Measurements from ENCODE around the gene PCNA. TPM values are rescaled to one million over a fixed set of nuclear protein-coding genes. Genes with fewer than 3 reads are reported as not detected.
A peak's percentile ranks its signal among the peaks of the same experiment; 100 is the strongest.

PCNA gene
- total RNA-seq, 4 donors from 2014 or later = 39.4 to 47.0 (median 43.4) TPM

DNA sequence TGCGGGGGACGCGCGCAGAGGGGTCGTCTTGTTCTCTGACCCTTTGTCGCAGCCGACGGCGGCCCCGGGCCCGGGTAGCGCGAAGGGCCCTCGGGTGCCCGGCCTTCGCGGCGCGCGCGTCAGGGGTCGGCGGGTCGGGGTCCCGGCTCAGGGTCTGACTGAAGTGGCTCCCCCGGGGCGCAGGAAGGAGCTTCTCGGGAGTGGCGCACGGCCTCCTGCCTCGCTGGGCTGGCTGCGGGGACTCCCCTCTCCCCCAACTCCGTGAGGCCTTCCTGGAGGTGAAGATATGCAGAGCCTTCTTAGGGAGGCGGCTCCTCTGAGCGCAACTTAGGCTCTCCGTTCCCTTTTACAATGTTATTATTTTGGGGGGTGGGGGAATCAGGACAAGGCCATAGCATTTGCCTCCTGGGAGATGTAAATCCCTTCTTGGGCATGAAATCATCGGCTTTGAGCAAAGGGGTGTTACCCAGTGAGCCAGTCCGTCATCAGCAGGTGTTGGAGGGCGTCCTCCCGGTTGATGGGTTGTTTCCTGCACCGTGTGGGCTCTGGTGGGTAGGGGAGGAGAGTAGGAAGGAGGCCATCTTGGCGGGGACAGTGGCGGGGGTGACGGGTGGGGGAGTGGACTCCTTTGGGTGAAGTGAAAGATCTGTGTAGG is 7.6 kb upstream of the PCNA start:
- peak; percentile 41 to 92 for DNase-seq (ENCODE audit: low spot score in 2 of 2)
- WGBS, 2 donors = 0 to 1% methylated on average over 39 to 40 of the region's 44 CpGs
- H3K4me3 ChIP-seq (ENCODE audit: low read depth, poor library complexity, severe bottlenecking) = peak overlapping the region; percentile 76
- intact Hi-C loops (cut with DNase I; ENCODE audit: low total_unique reads) = loop anchor here (5.0 kb wide), 1 partner anchor 65 kb away; no protein-coding TSS in a partner anchor
- TF ChIP-seq, protein P1, sequence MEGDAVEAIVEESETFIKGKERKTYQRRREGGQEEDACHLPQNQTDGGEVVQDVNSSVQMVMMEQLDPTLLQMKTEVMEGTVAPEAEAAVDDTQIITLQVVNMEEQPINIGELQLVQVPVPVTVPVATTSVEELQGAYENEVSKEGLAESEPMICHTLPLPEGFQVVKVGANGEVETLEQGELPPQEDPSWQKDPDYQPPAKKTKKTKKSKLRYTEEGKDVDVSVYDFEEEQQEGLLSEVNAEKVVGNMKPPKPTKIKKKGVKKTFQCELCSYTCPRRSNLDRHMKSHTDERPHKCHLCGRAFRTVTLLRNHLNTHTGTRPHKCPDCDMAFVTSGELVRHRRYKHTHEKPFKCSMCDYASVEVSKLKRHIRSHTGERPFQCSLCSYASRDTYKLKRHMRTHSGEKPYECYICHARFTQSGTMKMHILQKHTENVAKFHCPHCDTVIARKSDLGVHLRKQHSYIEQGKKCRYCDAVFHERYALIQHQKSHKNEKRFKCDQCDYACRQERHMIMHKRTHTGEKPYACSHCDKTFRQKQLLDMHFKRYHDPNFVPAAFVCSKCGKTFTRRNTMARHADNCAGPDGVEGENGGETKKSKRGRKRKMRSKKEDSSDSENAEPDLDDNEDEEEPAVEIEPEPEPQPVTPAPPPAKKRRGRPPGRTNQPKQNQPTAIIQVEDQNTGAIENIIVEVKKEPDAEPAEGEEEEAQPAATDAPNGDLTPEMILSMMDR (IDR thresholded peaks at IDR 0.05) = no peak
- TF ChIP-seq POLR2A (IDR thresholded peaks at IDR 0.05) = no peak

DNA sequence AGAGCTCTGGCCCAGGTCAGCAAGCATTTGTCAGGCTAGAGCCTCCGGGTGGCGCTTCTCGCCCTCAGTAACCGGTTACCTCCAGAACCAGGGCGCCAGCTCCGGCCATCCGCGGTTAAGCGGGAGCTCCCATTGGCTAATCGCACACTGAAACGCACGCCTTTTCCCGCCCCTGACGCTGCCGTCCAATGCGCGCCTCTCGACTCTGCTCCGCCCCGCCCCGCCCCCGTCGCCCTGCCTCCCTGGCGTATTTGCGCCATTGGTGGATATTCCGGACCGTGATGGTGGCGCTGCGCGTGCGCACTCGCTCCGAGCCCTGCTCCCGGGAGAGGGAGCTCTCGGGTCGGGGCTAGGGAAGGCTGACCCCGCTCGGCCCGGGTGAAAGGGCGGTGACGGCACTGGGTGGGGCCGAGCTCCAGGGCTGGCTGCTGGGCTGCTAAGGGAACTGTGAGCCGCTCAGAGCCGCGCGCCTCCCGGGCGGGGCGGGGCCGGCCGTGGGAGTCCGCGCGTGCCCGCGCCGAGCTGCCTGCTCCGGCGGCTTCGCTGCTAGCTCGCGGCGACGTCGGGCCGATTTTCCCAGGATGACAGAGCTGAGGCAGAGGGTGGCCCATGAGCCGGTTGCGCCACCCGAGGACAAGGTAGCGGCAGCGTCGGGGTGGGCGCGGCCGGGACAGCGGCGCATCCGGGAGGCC is 6.9 kb upstream of the PCNA start, which contains the start of gene CDS2:
Gene CDS2, plus strand, starts transcription at position 497 of the 692 bp plus-strand sequence. Its CDS starts 85 bp downstream, at position 582.
- 0 to 1% methylated on average over 8 to 38 of the region's 78 CpGs for WGBS, 2 donors
- DNase-seq (ENCODE audit: low spot score in 2 of 2) = peak; percentile 100
- peak within 1 kb of the TSS; percentile 76 for H3K4me3 ChIP-seq (ENCODE audit: low read depth, poor library complexity, severe bottlenecking)
- no peak for TF ChIP-seq POLR2A (IDR thresholded peaks at IDR 0.05)
- TF ChIP-seq, protein P1 (IDR thresholded peaks at IDR 0.05) = peak in 1 of 3 donors; percentile 36
- intact Hi-C loops (cut with DNase I; ENCODE audit: low total_unique reads) = loop anchor here (5.0 kb wide), 1 partner anchor 66 kb away; no protein-coding TSS in a partner anchor

DNA sequence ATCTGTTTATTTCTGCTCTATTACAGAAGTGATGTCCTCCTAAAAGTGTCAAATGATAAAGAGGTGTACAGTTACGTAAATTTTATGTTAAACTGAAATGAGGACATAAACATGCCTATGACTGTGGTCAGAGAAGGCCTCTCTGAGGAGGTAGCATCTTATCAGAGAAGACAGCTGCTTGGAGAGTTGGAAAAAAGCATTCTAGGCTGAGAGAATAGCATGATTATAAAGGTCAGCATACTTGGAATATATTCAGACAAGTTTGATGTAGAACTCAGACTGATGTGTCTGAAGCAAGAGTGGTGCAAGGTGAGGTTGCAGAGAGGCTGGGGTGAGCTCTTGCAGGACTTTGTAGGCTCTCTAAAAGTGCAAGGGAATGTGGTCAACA is 3.1 kb upstream of the PCNA start:
- no peak overlapping the region for H3K4me3 ChIP-seq (ENCODE audit: low read depth, poor library complexity, severe bottlenecking)
- intact Hi-C loops (cut with DNase I; ENCODE audit: low total_unique reads) = no loop called here
- no peak for DNase-seq (ENCODE audit: low spot score in 2 of 2)
- 92 to 100% methylated on average over 1 of the region's 1 CpG for WGBS, 2 donors
- no peak for TF ChIP-seq POLR2A (IDR thresholded peaks at IDR 0.05)
- TF ChIP-seq, protein P1 (IDR thresholded peaks at IDR 0.05) = no peak

DNA sequence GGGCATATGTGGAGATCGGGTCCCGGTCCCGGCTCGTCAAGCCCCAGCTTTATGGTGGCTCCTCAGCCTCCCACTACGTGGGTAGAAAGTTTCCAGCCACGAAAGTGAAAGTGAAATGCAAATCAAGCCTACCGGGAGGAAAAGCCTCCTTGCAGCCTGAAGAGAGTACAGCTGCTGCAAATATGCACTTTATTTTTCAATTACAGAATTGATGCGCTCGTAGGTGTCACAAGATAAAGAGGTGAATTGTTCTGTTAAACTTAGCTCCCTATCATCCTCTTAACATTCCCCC is 373 bp upstream of the PCNA start:
- intact Hi-C loops (cut with DNase I; ENCODE audit: low total_unique reads) = no loop called here

DNA sequence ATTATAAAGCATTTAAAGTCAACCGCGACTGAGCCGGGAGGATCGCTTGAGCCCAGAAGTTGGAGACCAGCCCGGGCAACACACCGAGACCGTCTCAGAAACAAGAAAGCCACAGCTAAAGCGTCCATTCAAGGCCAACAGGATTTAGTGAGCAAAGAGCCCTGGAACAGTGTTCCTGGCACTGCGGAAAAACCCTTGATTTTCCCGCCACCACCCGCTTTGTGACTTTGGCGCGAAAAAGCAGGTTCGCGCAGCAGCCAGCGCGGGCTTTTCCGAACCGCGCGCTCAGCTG is 669 bp downstream of the PCNA start:
- DNase-seq (ENCODE audit: low spot score in 2 of 2) = no peak
- H3K4me3 ChIP-seq (ENCODE audit: low read depth, poor library complexity, severe bottlenecking) = peak overlapping the region; percentile 53
- TF ChIP-seq POLR2A (IDR thresholded peaks at IDR 0.05) = no peak
- TF ChIP-seq, protein P1 (IDR thresholded peaks at IDR 0.05) = no peak
- 1% methylated on average over 11 to 15 of the region's 21 CpGs for WGBS, 2 donors
- intact Hi-C loops (cut with DNase I; ENCODE audit: low total_unique reads) = no loop called here

More for the DNA sequence above, 373 bp upstream of the PCNA start:
- 0% methylated on average over 9 of the region's 9 CpGs for WGBS, 2 donors
- no peak for DNase-seq (ENCODE audit: low spot score in 2 of 2)
- TF ChIP-seq, protein P1 (IDR thresholded peaks at IDR 0.05) = no peak
- no peak for TF ChIP-seq POLR2A (IDR thresholded peaks at IDR 0.05)
- peak overlapping the region; percentile 28 for H3K4me3 ChIP-seq (ENCODE audit: low read depth, poor library complexity, severe bottlenecking)

Data from lower leg skin (tissue), 4 donors.